Keratinocyte (primary cell): ENCODE results near the gene ABR.

Experiments
- CTCF ChIP-seq, 3 experiments: IDR thresholded peaks in 1 of 3; conservative IDR thresholded peaks in 1 of 3; optimal IDR thresholded peaks in 1 of 3; 2 replicates in 2 of 3; 3 replicates in 1 of 3; pipeline versions ENCODE3 to v1.5.1; 2011; ENCODE audit warnings: low read length in 3 of 3, mild to moderate bottlenecking in 3 of 3, moderate library complexity in 2 of 3, control low read depth in 1 of 3, inconsistent platforms in 1 of 3; ENCODE audit not compliant: insufficient read depth in 2 of 3; ENCODE audit errors: extremely low read depth in 1 of 3
- EZH2 ChIP-seq: IDR thresholded peaks from one replicate; pipeline ENCODE4 v1.6.1; 2012; ENCODE audit warnings: inconsistent platforms, mild to moderate bottlenecking, low read length, moderate library complexity

GRCh38 chr17:1169221-1169928 lies 10.4 kb downstream of the ABR start:
- TF ChIP-seq EZH2: no peak
- no peak for TF ChIP-seq CTCF (optimal IDR thresholded peaks at IDR 0.05 in 1 of 3, IDR thresholded peaks at IDR 0.05 in 1 of 3, conservative IDR thresholded peaks at IDR 0.05 in 1 of 3; ENCODE audit: extremely low read depth in 1 of 3, insufficient read depth in 2 of 3, low read length in 3 of 3)
